ENCODE results near the gene EGFL7. TPM values are rescaled to one million over a fixed set of nuclear protein-coding genes. Genes with fewer than 3 reads are reported as not detected.
A peak's percentile ranks its signal among the peaks of the same experiment; 100 is the strongest.

EGFL7 gene
- total RNA-seq, 1 donor from 2014 or later: 35.0 TPM

DNA sequence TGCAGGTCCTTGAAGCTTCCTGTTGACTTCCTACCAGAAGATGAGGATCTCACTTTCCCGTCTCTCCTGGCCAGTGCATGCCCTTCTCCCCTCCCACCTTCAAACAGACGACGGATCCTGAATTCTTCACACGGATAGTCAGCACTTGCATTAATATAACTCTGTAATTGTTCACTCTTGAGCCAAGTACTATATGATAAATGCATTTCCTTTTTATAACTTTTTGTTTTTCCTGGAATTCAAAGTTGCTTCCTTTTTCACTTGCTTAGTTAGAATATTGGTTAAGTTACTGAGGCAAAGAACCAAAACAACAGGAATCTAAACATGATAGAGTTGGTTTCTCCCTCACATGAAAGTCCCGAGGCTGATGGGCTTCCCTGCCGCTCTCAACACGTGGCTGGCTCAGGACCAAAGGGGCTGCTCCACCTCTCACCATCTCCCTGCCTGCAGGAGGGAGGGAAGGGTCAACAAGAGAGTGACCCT lies 20.2 kb upstream of the EGFL7 start:
- no peak for DNase-seq (ENCODE audit: low read depth)
- TF ChIP-seq CTCF (conservative IDR thresholded peaks at IDR 0.05; ENCODE audit: low read depth, low read length): no peak
- H3K4me3 ChIP-seq (ENCODE audit: low read depth, low read length): no peak overlapping the region

DNA sequence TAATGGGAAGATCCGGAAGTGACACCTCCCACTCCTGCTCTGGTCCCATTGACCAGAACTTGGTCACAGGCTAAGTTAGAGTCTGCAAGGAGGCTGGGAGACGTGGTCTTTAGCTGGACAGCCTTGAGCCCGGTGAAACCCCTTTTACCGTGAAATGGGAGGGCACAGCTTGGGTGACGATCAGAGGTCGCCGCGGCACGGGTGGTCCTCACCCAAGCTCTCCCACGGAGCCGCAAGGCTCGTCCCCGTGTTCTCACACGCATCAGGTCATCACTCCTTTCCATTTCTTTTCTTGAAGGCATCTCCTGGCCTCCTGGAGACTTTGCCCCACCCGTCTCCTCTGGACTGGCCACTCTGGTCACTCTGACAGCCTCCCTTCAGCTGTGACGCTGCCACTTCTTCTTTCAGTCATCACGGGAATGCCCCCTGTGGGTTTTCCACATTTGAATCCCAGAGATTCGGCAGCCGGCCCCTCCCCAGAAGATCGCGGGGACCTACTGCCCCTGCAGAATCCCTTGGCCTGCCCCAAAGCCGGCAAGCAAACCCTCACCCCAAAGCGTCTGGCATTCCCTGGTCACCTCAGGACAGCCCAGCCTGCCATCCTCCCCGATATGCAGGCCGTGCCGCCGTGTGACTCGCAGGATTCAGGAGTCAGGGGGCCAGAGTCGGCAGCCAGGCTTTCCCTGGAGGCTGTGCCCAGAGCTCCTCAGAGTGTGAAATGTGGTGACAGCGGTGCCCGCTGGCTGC lies 18.9 kb upstream of the EGFL7 start:
- no peak for DNase-seq (ENCODE audit: low read depth)
- H3K4me3 ChIP-seq (ENCODE audit: low read depth, low read length): peak overlapping the region; percentile 14
- TF ChIP-seq CTCF (conservative IDR thresholded peaks at IDR 0.05; ENCODE audit: low read depth, low read length): no peak

- DNase-seq (ENCODE audit: low read depth): no peak
- TF ChIP-seq CTCF (conservative IDR thresholded peaks at IDR 0.05; ENCODE audit: low read depth, low read length): no peak
- H3K4me3 ChIP-seq (ENCODE audit: low read depth, low read length): peak overlapping the region; percentile 14
Observed at GRCh38 chr9:136644343-136644592, 18.4 kb upstream of the EGFL7 start.

DNA sequence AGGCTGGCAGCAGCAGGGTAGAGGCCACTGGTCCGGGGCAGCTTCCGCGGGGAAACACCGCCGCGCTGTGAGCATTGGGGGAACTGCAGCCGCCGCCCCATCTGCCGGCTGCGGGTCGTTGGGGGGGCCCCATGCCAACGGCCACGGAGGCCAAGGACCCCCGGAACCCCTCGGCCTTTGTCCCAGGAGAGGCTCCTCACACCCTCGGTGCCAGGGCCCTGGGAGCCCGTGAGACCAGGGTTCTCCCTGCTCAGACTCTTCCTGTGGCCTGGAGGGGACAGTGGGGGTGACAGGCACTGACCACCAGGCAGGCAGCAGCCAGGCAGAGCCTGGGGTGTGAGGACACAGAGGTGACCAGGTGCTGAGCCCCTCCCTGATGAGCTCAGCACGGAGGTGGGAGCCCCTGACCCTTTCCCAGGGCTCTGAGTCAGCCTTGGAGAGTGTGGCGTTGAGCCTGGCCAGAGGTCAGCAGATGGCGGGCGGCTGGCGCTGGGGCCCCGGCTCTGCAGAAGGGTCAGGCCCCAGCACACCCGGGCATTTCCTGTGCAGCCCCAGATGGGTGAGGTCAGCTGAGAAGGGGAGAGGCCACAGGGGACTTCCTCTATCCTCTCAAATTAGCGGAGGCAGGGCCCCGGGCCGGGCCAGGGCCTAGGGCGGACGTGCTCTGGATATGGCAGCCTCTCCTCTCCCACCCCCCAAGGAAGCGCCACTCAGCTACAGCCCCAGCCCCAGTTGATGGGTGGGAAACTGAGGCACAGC lies 17.9 kb upstream of the EGFL7 start:
- DNase-seq (ENCODE audit: low read depth): no peak
- TF ChIP-seq CTCF (conservative IDR thresholded peaks at IDR 0.05; ENCODE audit: low read depth, low read length): peak; percentile 78
- H3K4me3 ChIP-seq (ENCODE audit: low read depth, low read length): no peak overlapping the region

DNA sequence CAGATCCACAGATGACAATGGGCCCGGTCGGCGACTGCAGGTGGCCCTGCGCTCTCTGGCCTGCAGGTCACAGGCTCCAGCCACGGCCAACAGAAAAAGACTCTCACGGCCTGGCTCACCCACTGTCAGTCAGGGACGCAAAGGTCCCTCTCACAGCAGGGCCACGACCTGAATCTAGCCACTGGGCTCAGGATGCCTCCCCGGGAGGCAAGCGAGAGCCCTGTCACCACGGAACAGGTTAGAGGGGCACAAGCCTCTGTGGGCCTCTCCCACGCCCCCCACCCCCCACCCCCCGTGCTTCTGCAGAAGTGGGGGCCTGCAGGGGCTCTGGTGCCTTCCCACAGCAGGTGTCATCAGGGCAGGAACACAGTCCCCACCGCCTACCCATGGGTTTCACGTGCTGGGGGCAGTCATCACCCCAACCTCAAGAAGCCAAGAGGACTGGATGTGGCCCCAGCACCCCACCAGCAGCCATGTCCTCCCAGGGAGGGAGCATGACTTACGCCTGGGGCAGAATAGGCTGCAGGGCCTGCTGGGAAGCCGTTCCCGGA lies 17.3 kb upstream of the EGFL7 start:
- H3K4me3 ChIP-seq (ENCODE audit: low read depth, low read length): no peak overlapping the region
- TF ChIP-seq CTCF (conservative IDR thresholded peaks at IDR 0.05; ENCODE audit: low read depth, low read length): no peak
- DNase-seq (ENCODE audit: low read depth): no peak

DNA sequence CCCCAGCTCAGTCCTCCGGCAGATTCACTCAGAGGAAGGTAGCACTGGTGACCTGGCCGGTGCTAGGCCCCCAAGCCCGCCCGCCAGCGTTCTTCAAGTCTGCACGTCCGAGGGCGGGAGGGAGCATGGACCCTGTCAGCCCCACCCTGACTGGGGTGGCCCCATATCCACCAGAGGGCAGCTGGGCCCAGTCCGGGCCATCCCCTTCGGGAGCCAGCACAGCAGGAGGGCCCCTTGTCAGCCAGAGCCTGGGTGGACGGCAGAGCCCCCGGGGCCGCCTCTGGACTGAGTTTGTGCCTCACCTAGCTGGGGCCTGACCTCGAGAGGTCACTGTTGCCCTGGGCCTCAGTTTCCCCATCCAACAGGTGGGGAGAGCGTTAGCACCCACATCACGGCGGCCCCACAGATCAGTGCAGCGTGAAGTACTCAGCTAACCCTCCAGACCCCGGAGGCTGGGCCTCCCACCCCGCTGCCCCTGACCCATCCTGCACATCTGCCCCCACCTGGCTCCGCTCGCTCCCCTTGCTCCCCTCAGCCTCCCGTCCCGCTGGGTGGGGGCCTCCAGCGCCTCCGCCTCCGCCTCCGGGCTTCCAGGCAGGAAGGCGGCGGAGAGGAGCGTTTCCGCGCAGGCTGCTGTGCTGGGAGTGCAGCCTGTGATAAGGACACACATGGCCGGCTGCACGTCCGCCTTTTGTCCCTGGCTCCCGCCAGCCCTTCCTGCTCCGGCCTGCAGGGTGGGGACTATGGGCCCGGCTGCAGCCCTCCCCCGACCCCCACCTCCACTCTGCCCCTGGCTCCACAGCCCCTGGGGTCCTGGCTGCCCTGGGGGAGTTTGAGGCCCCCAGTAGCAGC lies 16.6 kb upstream of the EGFL7 start:
- no peak overlapping the region for H3K4me3 ChIP-seq (ENCODE audit: low read depth, low read length)
- DNase-seq (ENCODE audit: low read depth): no peak
- peak; percentile 5 for TF ChIP-seq CTCF (conservative IDR thresholded peaks at IDR 0.05; ENCODE audit: low read depth, low read length)
